Epithelial cell of proximal tubule (primary cell): ENCODE results near the gene RFPL3. TPM values are rescaled to one million over a fixed set of nuclear protein-coding genes. Genes with fewer than 3 reads are reported as not detected.

Experiments used
- DNase-seq: peaks from one replicate; pipeline ENCODE4 v3.0.0-alpha.2; 2011; ENCODE audit warnings: low read depth
- H3K4me3 ChIP-seq: 2 replicates; pipeline ENCODE4 v1.5.1; 2011; ENCODE audit warnings: low read depth, mild to moderate bottlenecking, low read length
- total RNA-seq: library from RNA; depleted of rRNA; stranded (reverse); fragments of >200 nt; gene quantifications from 2 replicates; pipeline ENCODE4 v1.2.3, GENCODE V29; 2015
- TF ChIP-seq, protein P1 (sequence below): conservative IDR thresholded peaks from 2 replicates; pipeline ENCODE4 v1.5.1; 2012; ENCODE audit warnings: low read depth, mild to moderate bottlenecking, low read length

RFPL3 gene
- total RNA-seq, 1 donor from 2014 or later: not detected

DNA sequence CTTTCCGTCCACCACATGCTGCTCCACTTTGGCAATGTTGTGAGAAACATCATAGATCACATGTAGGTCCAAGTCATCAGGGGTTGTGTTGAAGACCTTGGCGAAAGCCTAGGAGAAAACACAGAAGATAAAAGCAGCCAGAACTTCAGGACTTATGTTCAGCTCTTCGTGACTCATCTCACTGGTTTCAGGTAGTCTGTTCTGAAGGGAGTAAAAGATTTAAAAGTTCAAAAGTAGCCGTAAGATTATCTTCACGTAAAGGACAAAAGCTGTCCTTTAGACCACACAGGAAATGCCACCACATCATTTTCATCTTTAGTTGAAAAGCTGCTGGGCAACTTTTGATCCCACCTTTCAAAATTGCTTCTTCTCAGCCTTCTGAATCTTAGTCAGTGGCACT lies 37.4 kb downstream of the RFPL3 start:
- H3K4me3 ChIP-seq: no peak overlapping the region
- TF ChIP-seq, protein P1, sequence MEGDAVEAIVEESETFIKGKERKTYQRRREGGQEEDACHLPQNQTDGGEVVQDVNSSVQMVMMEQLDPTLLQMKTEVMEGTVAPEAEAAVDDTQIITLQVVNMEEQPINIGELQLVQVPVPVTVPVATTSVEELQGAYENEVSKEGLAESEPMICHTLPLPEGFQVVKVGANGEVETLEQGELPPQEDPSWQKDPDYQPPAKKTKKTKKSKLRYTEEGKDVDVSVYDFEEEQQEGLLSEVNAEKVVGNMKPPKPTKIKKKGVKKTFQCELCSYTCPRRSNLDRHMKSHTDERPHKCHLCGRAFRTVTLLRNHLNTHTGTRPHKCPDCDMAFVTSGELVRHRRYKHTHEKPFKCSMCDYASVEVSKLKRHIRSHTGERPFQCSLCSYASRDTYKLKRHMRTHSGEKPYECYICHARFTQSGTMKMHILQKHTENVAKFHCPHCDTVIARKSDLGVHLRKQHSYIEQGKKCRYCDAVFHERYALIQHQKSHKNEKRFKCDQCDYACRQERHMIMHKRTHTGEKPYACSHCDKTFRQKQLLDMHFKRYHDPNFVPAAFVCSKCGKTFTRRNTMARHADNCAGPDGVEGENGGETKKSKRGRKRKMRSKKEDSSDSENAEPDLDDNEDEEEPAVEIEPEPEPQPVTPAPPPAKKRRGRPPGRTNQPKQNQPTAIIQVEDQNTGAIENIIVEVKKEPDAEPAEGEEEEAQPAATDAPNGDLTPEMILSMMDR: no peak
- no peak for DNase-seq

DNA sequence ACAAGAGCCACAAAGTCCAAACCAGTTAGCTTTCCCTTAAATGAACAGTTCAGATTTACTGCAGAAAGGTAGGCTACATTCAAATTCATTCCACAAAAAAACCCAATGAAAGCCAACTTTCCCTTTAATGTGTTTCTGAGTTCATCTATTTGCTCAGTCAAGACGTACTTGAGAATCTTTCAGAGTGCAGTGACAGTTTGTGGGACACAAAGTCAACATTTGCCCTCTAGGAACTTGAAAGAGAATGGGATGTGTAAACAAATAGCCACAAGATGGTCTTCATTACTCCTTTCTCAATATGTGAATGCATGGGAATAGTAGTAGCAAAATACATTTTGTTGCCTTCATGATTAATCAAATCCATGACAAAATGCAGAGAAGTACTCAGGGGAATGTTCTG lies 38.6 kb downstream of the RFPL3 start:
- DNase-seq: no peak

DNA sequence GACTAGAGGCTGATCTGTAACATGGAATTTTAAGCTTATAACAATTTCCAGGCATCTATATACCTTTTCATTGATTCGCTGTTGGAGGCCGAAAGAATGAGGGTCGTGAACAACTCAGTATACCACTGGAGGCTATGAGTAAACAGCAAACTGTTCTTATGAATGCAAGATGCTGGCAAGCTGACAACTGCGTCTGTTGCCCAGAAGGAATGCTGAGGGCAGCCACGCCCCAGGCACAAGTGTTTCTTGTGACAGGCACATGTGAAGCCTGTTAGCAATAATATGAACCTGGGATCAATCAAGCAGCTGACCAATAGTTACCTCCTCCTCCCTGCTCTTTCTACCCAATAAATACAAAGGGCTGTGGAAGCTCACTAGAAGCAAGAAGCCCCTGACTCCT lies 39.1 kb downstream of the RFPL3 start:
- DNase-seq: no peak
- TF ChIP-seq, protein P1: no peak
- no peak overlapping the region for H3K4me3 ChIP-seq

More for the DNA sequence above, 38.6 kb downstream of the RFPL3 start:
- TF ChIP-seq, protein P1: no peak
- H3K4me3 ChIP-seq: no peak overlapping the region

DNA sequence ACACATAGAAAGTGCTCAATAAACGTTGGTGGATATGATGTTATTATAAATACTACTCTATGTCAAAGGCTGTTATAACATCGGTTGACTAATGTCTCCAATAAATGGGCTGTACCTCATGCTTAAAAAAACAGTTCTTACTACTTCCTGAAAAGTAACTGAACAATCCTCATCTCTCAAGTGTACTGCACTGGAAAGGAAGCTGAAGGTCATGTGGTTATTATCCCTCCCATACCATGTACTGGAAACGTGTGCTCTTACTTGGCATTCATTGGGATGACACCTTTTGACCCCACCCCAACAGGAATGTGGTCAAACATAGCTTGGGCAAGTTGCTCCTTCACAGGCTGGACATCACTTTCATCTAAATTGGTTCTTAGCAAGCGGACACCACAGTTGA lies 43.8 kb downstream of the RFPL3 start:
- TF ChIP-seq, protein P1: no peak
- no peak overlapping the region for H3K4me3 ChIP-seq
- DNase-seq: no peak

DNA sequence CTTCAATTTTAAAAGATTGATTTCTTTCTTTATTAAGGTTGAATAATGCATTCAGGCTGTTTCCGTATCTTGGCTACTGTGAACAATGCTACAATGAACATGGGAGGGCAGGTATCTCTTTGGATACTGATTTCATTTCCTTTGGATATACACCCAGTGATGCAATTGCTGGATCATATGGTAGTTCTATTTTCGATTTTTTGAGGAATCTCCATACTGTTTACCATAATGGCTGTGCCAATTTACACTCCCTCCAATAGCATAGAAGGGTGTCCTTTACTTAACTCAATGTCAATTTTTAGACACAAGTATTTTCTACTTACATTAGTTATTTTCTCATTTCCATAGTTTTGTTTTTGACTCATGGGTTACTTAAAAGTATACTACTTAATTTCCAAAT lies 46.4 kb downstream of the RFPL3 start:
- TF ChIP-seq, protein P1: no peak
- no peak overlapping the region for H3K4me3 ChIP-seq
- no peak for DNase-seq

DNA sequence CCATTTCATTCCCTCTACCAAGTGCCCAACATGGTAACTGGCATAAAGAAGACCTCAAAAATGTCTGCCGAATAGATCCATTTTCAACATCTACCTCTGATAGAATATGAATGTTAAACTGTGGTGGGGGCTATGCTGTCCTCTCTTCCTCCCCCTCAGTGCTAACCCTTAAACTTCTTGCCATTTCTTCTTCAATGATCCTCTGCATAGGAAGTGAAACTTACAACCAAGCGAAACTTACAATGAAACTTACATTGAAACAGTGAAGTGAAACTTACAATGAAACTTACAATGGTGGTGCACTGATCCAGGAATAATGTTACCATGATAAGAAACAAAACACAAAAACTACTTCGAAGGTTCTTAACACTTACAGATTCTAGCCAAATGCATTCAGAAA lies 49.6 kb downstream of the RFPL3 start:
- TF ChIP-seq, protein P1: no peak

DNA sequence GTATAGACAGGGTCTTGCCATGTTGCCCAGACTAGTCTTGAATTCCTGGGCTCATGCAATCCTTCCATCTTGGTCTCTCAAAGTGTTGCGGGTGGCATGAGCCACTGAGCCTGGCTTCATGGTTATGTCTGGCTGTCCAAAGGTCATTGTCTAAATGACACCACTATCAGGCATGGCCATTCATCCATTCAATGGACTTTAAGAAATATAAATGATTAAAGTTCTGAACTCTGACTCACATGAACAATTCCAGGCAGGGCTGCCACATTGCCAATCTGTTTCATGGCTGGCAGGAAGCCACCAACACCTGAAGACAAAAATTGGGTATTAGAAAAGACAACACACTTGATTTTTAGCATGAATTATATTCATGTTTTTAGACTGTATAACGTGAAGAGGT lies 50.3 kb downstream of the RFPL3 start:
- TF ChIP-seq, protein P1: no peak
- peak; percentile 41 for DNase-seq
- H3K4me3 ChIP-seq: no peak overlapping the region

More for the DNA sequence above, 49.6 kb downstream of the RFPL3 start:
- H3K4me3 ChIP-seq: no peak overlapping the region
- no peak for DNase-seq
